ENCODE results near the gene ZNF385C. TPM values are rescaled to one million over a fixed set of nuclear protein-coding genes. Genes with fewer than 3 reads are reported as not detected.

ZNF385C gene
- total RNA-seq, 1 experiment from 2014 or later: 1.1 TPM

DNA sequence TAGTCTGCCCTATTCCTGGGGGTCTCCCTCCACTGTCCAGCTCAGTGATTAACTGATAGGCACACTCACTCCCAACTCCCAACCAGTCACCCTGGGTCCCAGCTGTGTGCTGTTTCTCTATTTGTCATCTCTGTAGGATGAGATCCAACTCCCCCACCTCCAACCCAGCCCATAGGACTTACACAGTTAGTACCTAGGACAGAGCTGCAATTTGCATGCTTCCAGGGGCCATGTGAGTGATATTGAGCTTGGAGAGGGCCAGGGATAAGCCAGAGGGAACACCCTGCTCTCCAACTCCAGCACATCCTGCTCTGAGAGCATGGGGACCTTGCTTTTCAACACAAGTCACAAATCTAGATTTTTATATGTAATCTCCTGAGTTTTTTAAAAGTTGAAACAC is 56.7 kb downstream of the ZNF385C start:
- H3K36me3 ChIP-seq (ENCODE audit: control insufficient read depth in 1 of 2, insufficient read depth in 2 of 2, low read length in 2 of 2): no peaks in the 10 kb centered on the region
- no peak overlapping the region for H3K4me2 ChIP-seq (ENCODE audit: low read length)
- POLR2A ChIA-PET: no interaction called here
- DNase-seq (ENCODE audit: low read depth, low spot score) (no peak), ATAC-seq (no peak)
- TF ChIP-seq SP1 (IDR thresholded peaks at IDR 0.05; ENCODE audit: low read depth): no peak
- TF ChIP-seq CTCF (IDR thresholded peaks at IDR 0.05 in 2 of 3, conservative IDR thresholded peaks at IDR 0.05 in 1 of 3; ENCODE audit: borderline replicate concordance in 1 of 3, insufficient read depth in 1 of 3, low read depth in 2 of 3, low read length in 2 of 3): no peak
- TF ChIP-seq CEBPB (IDR thresholded peaks at IDR 0.05; ENCODE audit: low read depth): no peak
- TF ChIP-seq ATF3 (IDR thresholded peaks at IDR 0.05): no peak
- no peak for TF ChIP-seq JUND (IDR thresholded peaks at IDR 0.05)
- TF ChIP-seq EZH2 (IDR thresholded peaks at IDR 0.05): no peak
- no peak for TF ChIP-seq POLR2AphosphoS5 (IDR thresholded peaks at IDR 0.05; ENCODE audit: low read depth, low read length)
- TF ChIP-seq ELF1 (IDR thresholded peaks at IDR 0.05; ENCODE audit: borderline replicate concordance, low read depth): no peak
- TF ChIP-seq, protein P1, sequence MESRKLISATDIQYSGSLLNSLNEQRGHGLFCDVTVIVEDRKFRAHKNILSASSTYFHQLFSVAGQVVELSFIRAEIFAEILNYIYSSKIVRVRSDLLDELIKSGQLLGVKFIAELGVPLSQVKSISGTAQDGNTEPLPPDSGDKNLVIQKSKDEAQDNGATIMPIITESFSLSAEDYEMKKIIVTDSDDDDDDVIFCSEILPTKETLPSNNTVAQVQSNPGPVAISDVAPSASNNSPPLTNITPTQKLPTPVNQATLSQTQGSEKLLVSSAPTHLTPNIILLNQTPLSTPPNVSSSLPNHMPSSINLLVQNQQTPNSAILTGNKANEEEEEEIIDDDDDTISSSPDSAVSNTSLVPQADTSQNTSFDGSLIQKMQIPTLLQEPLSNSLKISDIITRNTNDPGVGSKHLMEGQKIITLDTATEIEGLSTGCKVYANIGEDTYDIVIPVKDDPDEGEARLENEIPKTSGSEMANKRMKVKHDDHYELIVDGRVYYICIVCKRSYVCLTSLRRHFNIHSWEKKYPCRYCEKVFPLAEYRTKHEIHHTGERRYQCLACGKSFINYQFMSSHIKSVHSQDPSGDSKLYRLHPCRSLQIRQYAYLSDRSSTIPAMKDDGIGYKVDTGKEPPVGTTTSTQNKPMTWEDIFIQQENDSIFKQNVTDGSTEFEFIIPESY (IDR thresholded peaks at IDR 0.05; ENCODE audit: extremely low read depth, insufficient replicate concordance, low read length): no peak
- no peak for TF ChIP-seq RAD21 (IDR thresholded peaks at IDR 0.05; ENCODE audit: low read depth)
- TF ChIP-seq FOSL1 (IDR thresholded peaks at IDR 0.05; ENCODE audit: low read depth): no peak
- no peak for TF ChIP-seq EZH2phosphoT487 (IDR thresholded peaks at IDR 0.05; ENCODE audit: borderline replicate concordance)
- TF ChIP-seq YY1 (IDR thresholded peaks at IDR 0.05; ENCODE audit: extremely low read depth, insufficient replicate concordance, low read depth, low read length): no peak
- H3K9me2 ChIP-seq (ENCODE audit: insufficient read depth): no peaks in the 10 kb centered on the region
- BruUV-seq (replicated peaks): no TSS peak
- H3K27ac ChIP-seq (ENCODE audit: low read depth, low read length): no peak overlapping the region
- H3K27me3 ChIP-seq (ENCODE audit: insufficient read depth, low read length): no peaks in the 10 kb centered on the region
- H3K9ac ChIP-seq (ENCODE audit: low read length): no peak overlapping the region
- RAD21 ChIA-PET (ENCODE audit: low non-redundant PET in 1 of 2, low total read pairs in 2 of 2, uncharacterized antibody in 2 of 2, unreplicated experiment in 2 of 2): no interaction called here
- H3K4me3 ChIP-seq (replicated peaks in 1 of 2; ENCODE audit: low read depth in 1 of 2, low read length in 2 of 2): no peak overlapping the region
- intact Hi-C loops (cut with micrococcal nuclease): no loop called here
- H4K20me1 ChIP-seq (ENCODE audit: insufficient read depth): no peaks in the 10 kb centered on the region
- H3K4me1 ChIP-seq (ENCODE audit: control insufficient read depth in 1 of 2, insufficient read depth in 2 of 2, low read length in 2 of 2): no peaks in the 10 kb centered on the region
- CTCF ChIA-PET: no interaction called here
- no peak overlapping the region for H2AFZ ChIP-seq (ENCODE audit: low read depth, low read length, poor library complexity, severe bottlenecking)
- no peaks in the 10 kb centered on the region for H3K9me3 ChIP-seq (ENCODE audit: control insufficient read depth in 1 of 2, insufficient read depth in 1 of 2, low read depth in 1 of 2, low read length in 2 of 2)
- H3K79me2 ChIP-seq (ENCODE audit: insufficient read depth, low read length): no peaks in the 10 kb centered on the region
